ENCODE measurements around the gene STEEP1. TPM values are rescaled to one million over a fixed set of nuclear protein-coding genes. Genes with fewer than 3 reads are reported as not detected.

The STEEP1 gene
- total RNA-seq, result 26.8 and 43.8 TPM in 2 replicates

GRCh38 chrX:119565107-119565663, at the start of gene STEEP1:
Gene STEEP1 (minus strand): TSS chrX:119565409. CDS start chrX:119565355, 54 bp downstream.

DNA sequence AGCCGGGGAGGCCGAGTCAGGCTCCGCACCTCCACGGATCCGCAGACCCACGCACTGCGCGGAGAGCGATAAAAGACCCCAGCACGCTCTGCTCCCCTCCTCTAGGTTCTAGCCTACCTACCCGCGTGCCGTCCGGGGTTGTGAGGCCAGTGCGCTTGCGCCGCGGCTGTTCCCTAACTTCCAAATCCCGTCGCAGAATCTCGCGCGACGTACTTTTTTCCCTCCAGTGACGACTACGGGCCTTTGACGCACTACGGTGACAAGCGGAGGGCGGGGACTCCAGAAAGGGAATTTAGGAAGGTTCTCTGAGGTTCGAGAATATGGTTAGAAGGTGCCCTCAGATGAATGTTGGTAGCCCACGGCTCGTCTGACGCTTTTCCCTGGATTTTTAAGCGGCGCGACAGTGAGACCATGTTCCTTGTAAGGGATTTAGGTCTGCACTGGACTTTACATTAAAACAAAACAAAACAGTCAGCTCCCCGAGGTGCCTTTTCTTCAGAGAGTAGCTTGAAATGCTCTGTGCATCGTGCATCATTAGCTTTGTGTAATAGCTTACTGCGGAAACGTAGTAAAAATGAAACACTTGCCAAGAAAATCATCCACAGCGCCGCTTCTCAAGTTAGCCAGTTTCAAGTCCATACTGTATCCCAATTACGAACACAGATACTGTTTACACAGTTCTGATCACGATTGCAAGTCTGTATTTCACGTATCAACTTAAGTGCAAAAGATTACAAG, 41.2 kb upstream of the STEEP1 start, which contains the start of gene NKRF:
NKRF (minus strand) TSS at position 145 of the 738 bp plus-strand sequence.

GRCh38 chrX:119574394-119575266, 9.4 kb upstream of the STEEP1 start, which contains the start of gene UBE2A:
Gene UBE2A (plus strand): TSS chrX:119574563. CDS start chrX:119574712, 149 bp downstream.

Other genes starting within 250 kb of the STEEP1 start
- gene SLC25A43, start 166.1 kb downstream of the STEEP1 start, total RNA-seq, result 11.4 and 26.3 TPM in 2 replicates
- 158 and 173 TPM in 2 replicates for gene SLC25A5, start 97.0 kb downstream of the STEEP1 start, total RNA-seq
- 37.9 and 38.4 TPM in 2 replicates for gene UBE2A, start 9.2 kb upstream of the STEEP1 start, total RNA-seq
- 3.5 and 5.9 TPM in 2 replicates for gene NKRF, start 41.0 kb upstream of the STEEP1 start, total RNA-seq
- 13.7 and 18.4 TPM in 2 replicates for gene SEPTIN6, start 127.8 kb upstream of the STEEP1 start, total RNA-seq
- gene SOWAHD, start 193.2 kb upstream of the STEEP1 start, total RNA-seq, result 0.22 TPM in 1 of 2 replicates, not detected in the other
- gene RPL39, start 226.2 kb upstream of the STEEP1 start, total RNA-seq, result 508 and 2,056 TPM in 2 replicates